ENCODE data around the gene FAM222B.

GRCh38 chr17:28733346-28733745, 109.2 kb downstream of the FAM222B start:
- no peak for TF ChIP-seq CTCF (IDR thresholded peaks at IDR 0.05; ENCODE audit: insufficient read depth, low read length, poor library complexity, severe bottlenecking)
- no peak for TF ChIP-seq EZH2phosphoT487 (conservative IDR thresholded peaks at IDR 0.05; ENCODE audit: low read length)

Measured in SU-DHL-6 (cell line).